Glomerular endothelial cell (primary cell): ENCODE measurements around the gene TERT. TPM values are rescaled to one million over a fixed set of nuclear protein-coding genes. Genes with fewer than 3 reads are reported as not detected.
"Not testable (repeated sequence)": the region's sequence is repeated elsewhere in the genome, so short reads cannot be mapped to it uniquely, and the experiment has no call there.

Experiments
- DNase-seq: peaks from one replicate; pipeline ENCODE4 v3.0.0-alpha.2; 2011; ENCODE audit warnings: low read depth, low spot score; ENCODE audit errors: extremely low read depth
- total RNA-seq: library from RNA; depleted of rRNA; stranded (reverse); fragments of >200 nt; gene quantifications from 2 replicates; pipeline ENCODE4 v1.2.3, GENCODE V29; 2015

Gene TERT
- total RNA-seq, 1 donor from 2014 or later: not detected

DNA sequence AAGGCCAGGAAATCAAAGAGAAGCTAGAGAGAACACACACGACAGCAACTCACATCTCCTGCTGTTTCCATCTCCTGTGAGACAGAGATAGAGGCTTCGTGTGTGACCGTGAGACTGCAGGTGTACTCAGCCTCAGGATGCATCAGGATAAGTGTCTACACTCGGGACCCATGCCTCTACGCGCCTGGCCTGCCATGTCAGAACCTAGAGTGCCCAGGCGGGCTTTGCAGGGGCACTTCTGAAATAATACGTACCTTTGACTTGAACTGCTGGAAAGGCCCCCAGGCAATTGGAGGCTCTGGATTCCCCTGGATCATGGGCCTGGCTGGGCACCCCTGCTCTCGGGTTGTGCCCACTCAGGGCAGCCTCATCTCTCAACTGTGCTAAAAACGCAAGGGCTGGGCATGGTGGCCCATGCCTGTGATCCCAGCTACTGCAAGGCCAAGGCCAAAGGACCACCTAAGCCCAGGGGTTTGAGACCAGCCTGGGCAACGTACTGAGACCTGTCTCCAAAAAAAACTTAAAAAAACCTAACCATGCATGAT lies 37.1 kb upstream of the TERT start:
- DNase-seq: no peak

DNA sequence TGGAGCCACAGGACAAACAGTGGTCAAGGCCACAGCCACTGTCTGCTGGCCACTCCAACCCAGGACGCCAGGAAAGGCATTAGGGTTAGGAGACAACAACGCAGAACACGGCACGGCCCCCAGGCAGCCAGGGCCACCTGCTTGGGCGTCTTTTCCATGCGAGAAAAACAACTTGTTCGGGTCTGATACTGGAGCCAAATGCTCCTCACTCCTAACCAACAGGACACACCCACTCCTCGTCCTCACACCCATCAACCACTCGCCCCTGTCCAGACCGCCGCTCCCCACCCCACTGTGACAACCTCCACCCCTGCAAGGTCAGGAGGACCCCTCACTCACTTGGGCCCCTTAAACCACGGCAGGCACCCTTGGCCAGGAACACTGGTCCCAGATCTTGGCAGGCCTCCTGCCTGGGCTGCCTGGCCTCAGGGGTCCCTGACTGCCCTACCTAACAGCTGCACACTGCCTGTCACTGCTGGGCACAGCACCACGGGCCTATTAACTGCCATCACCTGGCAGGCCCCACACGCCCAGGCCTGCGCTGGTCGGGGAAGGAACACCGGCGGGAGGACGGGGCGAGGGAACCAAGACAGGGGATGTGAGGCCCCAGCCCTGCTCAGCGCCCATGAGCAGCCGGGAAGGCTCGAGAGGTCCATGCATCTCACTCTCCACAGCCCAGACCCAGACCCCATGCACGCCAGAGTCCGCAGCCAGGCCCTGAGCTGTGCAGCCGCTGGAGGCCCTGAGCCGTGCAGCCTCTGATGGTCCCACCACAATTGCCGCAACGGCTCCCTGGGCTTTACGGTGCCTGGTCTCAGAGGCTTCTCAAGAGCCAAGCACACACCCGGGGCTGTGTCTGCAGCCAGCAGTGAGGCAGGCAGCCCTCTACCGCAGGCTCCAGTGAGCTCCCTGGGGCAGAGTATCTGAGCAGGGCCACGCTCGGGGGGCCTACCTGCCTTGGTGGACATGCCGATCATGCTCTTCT lies 36.3 kb upstream of the TERT start:
- DNase-seq: no peak

DNA sequence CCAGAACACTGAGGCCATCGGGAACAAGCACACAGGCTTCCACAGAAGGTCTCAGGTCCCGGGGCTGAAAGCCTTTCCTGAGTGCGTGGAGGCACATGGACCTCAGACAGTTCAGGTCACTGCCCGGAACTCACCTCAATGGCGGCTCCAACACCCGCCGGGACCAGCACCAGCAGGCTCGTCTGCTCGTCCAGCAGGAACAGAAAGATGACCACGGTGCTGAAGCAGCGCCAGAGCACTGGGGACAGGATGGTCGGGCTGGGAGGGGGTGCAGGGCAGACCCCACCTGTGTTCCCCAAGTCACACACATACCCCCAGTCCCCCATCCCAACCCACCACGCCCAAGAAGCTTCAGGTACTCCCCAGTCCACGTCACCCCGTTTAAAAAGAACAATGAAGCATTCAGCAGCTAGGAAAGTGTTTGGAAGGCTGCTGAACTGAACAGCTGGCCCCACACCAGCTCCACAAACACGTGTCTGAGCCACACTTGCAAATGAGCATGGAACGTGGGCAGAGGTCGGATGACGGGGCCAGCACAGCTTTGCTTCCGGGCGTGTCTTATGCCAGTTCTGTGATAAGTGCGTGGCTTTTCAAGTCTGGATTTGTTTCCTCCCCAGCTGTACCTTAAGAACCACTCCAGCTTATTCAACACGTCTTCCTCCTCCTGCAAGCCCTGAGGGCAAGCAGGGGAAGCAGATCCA lies 35.4 kb upstream of the TERT start:
- no peak for DNase-seq

DNA sequence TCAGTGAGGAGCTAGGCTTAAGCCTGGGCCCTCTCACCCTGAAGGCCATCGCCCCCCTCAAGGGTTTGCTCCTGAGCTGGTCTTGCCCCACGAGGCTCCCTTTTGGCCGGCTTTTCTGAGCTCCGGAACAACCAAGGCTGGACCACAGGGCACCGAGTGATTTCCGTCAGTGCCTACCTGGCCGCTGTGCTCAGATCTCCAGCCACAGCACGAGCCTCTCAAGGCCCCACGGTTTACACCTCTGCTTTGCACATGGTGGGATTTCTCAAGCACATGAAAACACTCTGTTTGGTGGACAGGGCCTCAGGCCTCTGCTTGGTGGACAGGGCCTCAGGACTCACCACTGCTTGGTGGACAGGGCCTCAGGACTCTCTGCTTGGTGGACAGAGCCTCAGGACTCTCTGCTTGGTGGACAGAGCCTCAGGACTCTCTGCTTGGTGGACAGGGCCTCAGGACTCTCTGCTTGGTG lies 34.3 kb upstream of the TERT start:
- no peak for DNase-seq

DNA sequence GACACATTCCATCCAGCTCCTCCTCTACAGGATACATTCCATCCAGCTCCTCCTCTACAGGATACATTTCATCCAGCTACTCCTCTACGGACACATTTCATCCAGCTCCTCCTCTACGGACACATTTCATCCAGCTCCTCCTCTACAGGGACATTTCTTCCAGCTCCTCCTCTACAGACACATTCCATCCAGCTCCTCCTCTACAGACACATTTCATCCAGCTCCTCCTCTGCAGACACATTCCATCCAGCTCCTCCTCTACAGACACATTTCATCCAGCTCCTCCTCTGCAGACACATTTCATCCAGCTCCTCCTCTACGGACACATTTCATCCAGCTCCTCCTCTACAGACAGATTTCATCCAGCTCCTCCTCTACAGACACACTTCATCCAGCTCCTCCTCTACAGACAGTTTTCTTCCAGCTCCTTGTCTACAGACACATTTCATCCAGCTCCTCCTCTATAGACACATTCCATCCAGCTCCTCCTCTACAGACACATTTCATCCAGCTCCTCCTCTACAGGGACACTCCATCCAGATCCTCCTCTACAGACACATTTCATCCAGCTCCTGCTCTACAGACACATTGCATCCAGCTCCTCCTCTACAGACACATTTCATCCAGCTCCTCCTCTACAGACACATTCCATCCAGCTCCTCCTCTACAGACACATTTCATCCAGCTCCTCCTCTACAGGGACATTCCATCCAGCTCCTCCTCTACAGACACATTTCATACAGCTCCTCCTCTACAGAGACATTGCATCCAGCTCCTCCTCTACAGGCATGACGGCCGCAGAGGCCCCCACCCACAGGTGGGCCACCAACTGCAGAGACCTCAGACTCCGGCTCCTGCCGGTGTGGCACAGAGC lies 33.6 kb upstream of the TERT start:
- DNase-seq: not testable (repeated sequence)

DNA sequence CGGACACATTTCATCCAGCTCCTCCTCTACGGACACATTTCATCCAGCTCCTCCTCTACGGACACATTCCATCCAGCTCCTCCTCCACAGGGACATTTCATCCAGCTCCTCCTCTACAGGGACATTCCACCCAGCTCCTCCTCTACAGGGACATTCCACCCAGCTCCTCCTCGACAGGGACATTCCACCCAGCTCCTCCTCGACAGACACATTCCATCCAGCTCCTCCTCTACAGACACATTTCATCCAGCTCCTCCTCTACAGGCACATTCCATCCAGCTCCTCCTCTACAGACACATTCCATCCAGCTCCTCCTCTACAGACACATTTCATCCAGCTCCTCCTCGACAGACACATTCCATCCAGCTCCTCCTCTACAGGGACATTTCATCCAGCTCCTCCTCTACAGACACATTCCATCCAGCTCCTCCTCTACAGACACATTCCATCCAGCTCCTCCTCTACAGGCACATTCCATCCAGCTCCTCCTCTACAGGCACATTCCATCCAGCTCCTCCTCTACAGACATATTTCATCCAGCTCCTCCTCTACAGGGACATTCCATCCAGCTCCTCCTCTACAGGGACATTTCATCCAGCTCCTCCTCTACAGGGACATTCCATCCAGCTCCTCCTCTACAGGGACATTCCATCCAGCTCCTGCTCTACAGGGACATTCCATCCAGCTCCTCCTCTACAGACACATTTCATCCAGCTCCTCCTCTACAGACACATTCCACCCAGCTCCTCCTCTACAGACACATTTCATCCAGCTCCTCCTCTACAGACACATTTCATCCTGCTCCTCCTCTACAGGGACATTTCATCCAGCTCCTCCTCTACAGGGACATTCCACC lies 32.3 kb upstream of the TERT start:
- not testable (repeated sequence) for DNase-seq

DNA sequence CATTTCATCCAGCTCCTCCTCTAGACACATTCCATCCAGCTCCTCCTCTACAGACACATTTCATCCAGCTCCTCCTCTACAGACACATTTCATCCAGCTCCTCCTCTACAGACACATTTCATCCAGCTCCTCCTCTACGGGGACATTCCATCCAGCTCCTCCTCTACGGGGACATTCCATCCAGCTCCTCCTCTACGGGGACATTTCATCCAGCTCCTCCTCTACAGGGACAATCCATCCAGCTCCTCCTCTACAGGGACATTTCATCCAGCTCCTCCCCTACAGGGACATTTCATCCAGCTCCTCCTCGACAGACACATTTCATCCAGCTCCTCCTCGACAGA lies 31.6 kb upstream of the TERT start:
- DNase-seq: not testable (repeated sequence)

DNA sequence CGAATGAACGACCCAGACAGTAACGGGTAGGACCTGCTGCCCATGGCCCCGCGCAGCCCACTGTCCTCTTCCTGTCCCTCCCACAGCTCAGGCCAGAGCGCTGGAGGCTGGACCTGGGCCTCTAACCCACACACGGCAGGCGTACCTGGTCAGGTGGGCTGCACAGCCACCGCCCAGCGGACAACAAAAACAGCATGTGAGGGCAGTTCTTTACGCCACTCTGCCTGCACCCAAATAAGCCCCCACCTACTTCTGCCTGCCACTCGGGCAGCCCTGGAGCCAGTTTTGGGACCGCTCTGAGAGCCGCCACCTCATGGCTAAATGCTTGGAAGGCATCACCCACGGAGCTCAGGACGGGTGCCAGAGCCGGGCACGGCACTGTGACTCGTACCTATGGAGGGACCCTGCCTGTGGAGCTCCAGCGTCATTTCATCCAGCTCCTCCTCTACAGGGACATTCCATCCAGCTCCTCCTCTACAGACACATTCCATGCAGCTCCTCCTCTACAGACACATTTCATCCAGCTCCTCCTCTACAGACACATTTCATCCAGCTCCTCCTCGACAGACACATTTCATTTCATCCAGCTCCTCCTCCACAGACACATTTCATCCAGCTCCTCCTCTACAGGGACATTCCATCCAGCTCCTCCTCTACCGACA lies 31.1 kb upstream of the TERT start:
- DNase-seq: no peak

DNA sequence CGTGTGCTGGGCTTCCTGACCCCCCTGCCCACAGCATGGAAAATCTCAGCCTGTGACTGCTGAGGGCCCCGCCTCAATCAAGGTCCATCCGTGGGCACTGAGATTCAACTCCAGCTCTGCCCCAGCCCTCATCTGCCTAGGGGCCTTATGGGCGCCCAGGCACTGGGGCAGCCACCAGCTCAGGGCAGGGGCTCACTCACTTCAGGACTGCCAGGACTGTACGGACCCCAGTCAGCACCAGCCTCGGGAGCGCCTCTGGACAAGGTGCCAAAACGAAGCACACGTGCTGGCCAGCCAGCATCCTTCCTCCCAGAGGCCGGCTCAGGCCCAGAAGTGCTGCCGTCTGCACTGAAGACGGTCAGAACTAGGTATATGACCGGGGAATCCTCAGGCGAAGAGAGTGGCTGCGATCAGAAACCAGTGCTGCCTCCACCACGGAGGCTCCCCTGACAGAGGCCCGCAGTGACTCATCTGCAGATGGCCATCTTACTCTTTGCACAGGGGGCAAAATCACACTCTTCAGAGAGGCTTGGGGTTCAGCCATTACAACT lies 30.4 kb upstream of the TERT start:
- no peak for DNase-seq

DNA sequence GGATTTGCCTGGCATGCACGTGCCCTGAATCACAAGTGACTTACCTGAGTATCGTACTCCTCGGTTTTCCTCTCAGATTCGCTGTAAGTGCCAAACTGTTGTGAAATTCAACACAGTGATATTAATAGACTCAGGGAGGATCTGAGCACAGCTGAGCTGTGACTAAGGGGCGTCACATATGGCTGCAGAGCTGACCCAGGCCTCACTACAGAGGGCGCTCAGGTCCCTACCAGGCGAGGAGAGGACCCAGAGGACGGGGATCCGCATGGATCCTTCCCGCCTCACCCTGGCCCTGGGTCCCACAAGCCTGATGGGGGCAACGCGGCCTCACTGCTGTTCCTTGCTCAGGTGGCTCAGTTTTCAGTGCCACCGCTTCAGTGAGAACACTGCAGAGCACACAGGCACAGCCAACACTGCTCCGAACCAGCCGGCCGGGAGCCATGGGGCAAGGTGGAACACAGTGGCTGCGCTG lies 29.9 kb upstream of the TERT start:
- DNase-seq: no peak

DNA sequence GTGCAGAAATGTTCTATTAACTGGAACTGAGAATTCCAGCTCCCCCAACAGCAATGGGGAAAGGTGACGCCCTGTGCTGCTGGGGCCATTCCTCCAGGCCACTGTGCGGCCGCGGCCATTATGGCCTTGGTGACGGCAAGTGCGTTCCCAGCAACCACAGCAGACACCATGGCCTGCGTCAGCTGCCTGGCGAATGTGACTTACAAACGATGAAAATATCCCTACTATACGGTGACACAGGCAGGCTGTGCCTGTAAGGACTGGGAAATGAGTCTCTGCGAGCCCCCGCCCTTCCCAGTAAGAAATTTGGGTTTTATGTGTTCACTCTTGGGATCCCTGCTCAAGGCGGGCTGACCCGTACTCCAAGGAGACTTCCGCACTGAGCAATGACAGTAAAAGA lies 29.4 kb upstream of the TERT start:
- DNase-seq: no peak

DNA sequence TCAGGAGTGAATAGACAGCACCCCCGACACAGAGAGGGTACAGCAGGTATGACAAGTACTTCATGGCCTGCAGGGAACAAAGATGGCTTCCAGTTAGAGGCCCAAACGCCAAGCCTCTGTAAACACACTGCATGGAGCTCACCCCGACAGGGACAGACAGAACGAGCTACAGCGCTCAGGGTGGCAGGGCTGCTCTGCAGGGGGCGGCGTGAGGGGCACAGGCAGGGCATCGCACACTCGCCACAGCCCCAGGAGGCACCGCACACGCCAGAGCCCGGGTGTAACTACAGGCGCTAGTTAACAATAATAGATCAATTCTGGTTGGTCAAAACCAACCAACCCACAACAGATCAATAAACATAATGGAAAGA lies 28.9 kb upstream of the TERT start:
- no peak for DNase-seq

DNA sequence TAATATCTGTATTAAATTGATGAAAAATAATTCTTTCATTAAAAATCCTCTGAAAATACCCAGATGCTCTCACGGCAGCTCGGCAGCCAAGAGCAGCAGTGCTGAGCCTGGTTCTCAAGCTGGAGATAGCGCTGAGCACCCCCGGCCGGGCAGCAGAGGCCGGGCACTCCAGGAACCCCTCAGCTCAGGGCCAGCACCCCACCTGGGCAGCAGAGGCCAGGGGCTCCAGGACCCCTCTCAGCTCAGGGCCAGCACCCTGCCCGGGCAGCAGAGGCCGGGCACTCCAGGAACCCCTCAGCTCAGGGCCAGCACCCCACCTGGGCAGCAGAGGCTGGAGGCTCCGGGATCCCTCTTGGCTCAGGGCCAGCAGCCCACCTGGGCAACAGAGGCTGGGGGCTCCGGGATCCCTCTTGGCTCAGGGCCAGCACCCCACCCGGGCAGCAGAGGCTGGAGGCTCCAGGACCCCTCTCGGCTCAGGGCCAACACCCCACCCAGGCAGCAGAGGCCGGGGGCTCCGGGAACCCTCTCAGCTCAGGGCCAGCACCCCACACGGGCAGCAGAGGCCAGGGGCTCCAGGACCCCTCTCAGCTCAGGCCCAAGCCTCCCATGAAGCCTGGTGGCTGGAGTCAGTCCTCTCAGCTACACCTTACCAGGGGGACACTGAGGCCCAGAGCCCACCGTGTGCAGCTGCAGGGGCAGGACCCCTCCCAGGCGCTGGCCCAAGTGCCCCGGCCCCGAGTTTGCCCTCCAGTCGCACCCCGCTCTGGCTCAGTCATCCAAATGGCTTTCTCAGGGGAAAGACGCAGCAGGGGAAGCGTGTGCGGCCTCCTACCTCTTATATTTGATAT lies 28.3 kb upstream of the TERT start:
- no peak for DNase-seq

DNA sequence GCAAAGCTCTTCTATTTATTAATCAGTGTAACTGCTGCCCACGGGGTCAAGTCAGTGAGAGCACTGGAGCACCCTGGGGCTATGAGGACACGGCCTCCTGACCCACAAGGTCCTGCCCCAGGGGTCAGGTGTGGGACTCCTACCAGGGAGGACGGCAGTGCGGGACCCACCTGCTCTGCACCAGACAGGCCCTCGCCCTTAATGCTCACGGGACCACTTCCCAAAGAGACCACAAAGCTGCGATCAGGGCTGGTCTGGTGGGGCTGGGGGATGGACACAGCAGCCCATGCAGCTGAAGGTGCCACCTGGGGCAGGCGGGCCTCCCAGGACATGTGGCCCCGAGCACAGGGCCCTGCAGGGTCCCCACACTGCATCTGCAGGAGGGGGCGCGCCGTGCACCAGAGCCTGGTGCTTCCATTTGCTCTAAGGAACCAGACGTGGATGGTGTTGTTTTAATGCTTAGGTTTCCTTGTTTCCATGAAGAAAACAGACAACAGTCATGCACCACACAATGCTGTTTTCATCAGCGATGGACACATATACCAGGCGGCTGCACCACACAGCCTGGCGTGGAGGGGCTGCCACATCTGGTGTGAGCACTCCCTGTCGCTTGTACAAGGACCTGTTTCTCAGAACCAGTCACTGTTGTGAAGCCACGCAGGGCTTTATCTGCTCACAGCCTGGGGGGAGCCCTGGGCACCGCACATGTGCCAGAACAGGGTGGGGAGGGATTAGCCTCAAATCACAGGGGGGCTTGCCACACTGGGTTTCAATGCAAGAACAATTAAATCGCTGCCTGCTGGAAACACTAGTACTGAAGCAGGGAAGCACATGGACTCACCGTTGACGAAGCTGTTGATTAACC lies 27.4 kb upstream of the TERT start:
- DNase-seq: no peak

DNA sequence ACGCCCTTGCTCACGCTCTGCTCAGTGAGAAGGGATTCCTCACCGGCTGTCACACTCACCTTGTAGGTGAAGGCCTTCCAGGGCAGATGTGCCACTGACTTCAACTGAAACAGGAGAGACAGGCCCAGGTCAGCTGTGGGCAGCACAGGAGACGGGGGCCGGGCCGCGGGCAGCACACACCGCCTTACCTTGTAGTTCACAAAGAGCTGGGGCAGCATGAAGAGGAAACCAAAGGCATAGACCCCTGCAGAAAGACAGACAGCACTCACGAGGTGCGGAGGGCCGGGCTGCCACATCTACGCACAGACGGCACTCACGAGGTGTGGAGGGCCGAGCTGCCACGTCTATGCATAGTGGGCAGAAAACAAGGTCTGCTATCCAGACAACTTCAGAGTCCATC lies 26.7 kb upstream of the TERT start:
- no peak for DNase-seq

DNA sequence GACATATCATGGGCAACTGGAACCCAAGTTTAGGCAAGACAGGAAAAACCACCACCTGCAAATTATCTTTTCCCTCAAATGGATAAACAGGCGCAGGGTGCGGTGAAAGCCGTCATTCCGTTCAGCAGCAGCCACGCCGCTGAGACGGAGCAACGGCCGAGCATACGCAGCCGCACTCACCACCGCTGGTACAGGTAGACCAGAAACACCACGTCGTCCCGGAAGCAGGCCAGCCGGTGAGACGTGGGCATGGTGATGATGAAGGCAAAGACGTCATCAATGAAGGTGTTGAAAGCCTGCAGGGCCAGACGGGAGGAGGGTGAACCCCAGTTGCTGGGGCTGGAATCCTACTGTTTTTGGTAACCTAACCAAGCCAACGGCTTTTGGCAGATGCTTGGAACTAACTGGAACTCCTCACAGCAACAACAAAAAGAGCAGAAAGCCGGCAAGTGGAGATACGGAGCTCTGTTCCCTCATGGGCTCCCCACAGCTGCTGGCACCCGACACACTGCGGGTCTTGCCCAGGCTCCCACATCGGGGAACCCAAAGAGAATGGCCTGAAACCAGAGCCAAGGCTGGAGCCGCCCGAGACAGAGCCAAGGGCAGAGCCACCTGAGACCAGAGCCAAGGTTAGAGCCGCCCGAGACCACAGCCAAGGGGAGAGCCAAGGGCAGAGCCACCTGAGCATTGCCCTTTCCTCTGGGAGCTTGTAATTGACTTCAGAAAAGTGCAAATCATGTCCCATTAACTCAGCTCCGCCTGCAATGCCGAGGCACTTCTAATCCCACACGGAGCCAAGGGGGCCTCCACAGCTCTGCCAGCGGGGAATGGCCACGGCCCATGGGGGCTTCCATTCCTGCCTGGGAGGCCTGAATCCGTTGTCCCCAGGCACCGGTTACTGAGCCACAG lies 25.8 kb upstream of the TERT start:
- DNase-seq: no peak
